ENCODE results near the gene SREBF2. TPM values are rescaled to one million over a fixed set of nuclear protein-coding genes. Genes with fewer than 3 reads are reported as not detected.

Gene SREBF2
- total RNA-seq, 1 donor from 2014 or later, result 119 TPM

DNA sequence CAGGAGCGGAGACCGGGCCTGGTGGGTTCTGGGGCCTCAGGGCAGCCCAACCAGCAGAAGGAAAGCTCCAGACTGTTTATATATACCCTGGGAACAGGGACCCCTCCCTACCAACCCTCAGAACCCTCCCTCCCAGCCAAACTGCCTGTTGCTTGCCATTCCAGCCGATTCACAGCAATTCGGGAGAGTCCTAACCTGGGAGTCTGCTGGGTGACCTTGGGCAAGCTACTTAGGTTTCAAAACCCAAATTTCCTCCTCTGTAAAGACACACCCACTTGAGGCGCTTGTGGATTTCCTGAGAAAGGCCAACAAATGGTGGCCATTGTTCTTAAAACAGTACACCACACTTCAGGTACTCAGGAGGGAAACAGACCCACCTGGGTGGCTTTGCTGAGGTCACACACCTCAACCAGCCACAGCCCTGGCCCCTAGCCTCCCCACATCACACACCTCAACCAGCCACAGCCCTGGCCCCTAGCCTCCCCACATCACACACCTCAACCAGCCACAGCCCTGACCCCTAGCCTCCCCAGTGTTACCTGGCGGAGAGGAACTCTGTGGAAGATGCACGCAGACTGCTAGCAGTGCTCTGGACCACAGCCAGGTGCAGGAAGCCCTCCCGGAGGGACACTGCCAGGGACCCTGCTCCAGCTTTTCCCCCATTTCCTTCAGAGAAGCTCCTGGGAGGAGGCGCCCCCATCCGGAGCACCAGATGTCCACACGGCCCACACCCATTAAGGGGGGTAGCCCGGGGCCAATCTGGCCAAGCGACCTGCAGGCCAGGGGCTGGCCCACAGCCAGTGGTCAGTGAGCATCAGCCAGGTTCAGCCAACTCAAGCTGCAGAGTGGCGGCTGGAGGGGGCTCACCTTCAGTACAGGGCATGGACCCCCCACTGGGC, 75.8 kb downstream of the SREBF2 start:
- H3K36me3 Mint-ChIP-seq (ENCODE audit: unreplicated experiment), result peaks cover 15% of the 10 kb centered on the region
- no peak overlapping the region for H3K27ac Mint-ChIP-seq (ENCODE audit: unreplicated experiment)
- H3K4me3 Mint-ChIP-seq (ENCODE audit: unreplicated experiment), result no peak overlapping the region
- H3K4me1 Mint-ChIP-seq (ENCODE audit: unreplicated experiment), result peaks cover 13% of the 10 kb centered on the region
- peaks cover 23% of the 10 kb centered on the region for H3K27me3 Mint-ChIP-seq (ENCODE audit: unreplicated experiment)
- TF ChIP-seq, protein P1, sequence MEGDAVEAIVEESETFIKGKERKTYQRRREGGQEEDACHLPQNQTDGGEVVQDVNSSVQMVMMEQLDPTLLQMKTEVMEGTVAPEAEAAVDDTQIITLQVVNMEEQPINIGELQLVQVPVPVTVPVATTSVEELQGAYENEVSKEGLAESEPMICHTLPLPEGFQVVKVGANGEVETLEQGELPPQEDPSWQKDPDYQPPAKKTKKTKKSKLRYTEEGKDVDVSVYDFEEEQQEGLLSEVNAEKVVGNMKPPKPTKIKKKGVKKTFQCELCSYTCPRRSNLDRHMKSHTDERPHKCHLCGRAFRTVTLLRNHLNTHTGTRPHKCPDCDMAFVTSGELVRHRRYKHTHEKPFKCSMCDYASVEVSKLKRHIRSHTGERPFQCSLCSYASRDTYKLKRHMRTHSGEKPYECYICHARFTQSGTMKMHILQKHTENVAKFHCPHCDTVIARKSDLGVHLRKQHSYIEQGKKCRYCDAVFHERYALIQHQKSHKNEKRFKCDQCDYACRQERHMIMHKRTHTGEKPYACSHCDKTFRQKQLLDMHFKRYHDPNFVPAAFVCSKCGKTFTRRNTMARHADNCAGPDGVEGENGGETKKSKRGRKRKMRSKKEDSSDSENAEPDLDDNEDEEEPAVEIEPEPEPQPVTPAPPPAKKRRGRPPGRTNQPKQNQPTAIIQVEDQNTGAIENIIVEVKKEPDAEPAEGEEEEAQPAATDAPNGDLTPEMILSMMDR (IDR thresholded peaks at IDR 0.05), result no peak
- H3K9me3 Mint-ChIP-seq (ENCODE audit: unreplicated experiment), result no peaks in the 10 kb centered on the region
- no peak for DNase-seq (ENCODE audit: extremely low spot score, unreplicated experiment)

DNA sequence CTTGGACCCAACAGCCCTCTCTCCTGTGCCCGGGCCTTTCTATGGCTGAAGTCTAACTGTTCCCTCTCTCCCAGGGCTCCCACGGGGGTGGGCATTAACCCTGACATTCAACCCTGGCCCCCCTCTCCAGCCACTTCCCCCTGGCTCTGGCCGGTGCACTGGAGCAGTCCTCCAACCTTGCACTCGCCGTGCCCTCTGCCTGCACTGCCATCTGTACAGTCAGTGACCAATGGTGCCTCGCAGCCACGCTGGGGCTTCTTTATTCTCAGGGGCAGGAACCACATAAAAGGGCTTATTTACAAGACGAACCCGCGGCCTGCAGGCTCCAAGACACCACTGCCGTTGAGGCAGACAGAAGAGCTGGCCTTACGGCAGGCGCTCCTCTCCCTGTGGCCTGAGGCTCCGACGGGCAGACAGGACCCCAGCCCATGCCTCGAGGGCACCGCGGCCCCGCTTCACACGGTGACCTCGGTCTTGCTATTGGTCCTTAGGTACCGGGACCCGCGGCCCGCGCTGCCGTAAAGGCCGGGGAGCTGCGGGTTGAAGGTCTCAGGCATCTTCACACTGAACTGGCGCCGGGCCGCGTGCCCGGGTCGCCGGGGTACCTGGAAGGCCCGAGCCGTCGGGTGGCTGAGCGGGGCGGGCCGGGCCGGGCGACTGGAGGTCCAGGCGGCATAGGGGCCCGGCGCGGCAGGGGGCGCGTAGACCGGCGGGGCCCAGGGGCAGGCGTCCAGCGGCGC, 76.6 kb downstream of the SREBF2 start:
- TF ChIP-seq, protein P1 (IDR thresholded peaks at IDR 0.05), result no peak
- H3K27me3 Mint-ChIP-seq (ENCODE audit: unreplicated experiment), result peaks cover 23% of the 10 kb centered on the region
- H3K36me3 Mint-ChIP-seq (ENCODE audit: unreplicated experiment), result peaks cover 10% of the 10 kb centered on the region
- H3K27ac Mint-ChIP-seq (ENCODE audit: unreplicated experiment), result no peak overlapping the region
- H3K4me1 Mint-ChIP-seq (ENCODE audit: unreplicated experiment), result peaks cover 13% of the 10 kb centered on the region
- no peaks in the 10 kb centered on the region for H3K9me3 Mint-ChIP-seq (ENCODE audit: unreplicated experiment)
- DNase-seq (ENCODE audit: extremely low spot score, unreplicated experiment), result no peak
- peak overlapping the region; percentile 32 for H3K4me3 Mint-ChIP-seq (ENCODE audit: unreplicated experiment)

DNA sequence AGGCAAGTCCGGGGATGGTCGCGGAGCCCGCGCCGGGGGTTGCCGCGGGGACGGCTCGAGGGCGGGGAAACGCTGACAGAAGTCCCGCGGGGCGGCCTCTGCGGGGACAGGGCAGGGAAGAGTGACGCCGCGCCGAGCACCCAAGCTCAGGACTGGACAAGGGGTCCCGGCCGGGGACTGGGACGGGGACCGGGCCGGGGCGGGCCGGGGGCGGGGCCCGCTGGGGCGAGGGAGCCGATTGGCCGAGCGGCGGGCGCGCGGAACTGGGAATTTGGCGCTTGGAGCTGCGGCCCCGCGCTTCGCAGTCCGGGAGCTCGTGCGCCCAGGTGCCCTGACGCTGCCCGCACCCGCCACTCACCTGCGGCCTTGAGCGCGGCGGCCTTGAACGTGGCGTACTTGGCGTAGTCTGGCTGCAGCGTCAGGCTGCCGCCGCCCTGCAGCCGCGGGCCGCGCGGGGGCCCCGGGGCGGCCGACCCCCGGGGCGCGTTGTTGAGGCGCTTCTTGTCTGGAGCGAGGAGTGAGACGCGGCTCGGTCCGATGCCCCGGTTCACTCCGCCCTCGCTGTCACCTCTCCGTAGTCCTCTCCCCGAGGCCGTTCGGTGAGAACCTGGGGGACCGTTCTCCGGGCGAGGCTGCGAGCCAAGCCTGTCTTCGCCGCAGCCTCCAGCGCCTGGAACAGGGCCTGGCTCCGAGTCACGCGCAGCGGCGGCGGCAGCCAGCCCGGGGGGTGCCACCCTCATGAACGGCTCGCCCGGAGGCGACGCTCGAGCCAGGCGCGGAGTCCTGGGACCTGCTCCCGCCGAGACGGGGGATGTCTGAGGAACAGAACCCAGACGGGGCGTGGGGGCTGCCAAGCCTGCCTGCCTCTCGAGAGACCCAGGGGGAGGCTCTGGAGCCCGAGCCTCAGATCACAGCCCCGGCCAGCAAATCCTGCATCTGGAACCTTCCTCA, 77.4 kb downstream of the SREBF2 start:
- Mint-ChIP-seq H3K9me3 (ENCODE audit: unreplicated experiment) (no peaks in the 10 kb centered on the region), H3K36me3 (ENCODE audit: unreplicated experiment) (peaks cover 9% of the 10 kb centered on the region), H3K4me1 (ENCODE audit: unreplicated experiment) (peaks cover 13% of the 10 kb centered on the region), H3K4me3 (ENCODE audit: unreplicated experiment) (peak overlapping the region; percentile 55), H3K27ac (ENCODE audit: unreplicated experiment) (no peak overlapping the region), H3K27me3 (ENCODE audit: unreplicated experiment) (peaks cover 24% of the 10 kb centered on the region)
- TF ChIP-seq, protein P1 (IDR thresholded peaks at IDR 0.05), result no peak
- no peak for DNase-seq (ENCODE audit: extremely low spot score, unreplicated experiment)

DNA sequence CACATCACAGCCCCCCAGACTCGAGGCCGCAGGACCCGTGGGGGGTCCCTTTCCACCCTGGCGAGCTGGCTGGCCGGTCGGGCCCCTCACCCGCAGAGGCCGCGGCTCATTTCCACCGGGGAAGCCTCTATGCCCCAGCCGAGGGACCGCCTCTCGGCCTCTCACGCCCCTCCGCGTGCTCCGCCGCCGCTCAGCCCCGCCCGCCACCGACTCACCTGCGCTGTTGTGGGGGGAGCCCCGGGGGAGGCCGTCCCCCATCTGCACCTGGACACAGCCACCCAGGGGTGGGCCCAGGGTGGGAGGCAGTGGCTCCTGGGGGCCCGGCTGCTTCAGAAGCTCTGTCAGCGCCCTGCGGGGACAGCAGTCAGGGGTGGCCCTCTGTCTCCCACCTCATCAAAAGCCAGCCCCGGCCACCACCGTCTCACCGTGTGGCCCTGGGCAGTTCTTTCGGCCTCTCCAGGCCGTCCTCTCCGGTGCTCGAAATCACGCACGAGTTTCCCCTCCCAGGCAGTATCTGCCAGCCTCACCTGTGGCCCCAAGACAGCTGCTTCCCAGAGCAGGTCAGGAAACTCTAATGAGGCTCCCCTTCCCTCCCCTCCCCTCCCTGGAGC, 78.2 kb downstream of the SREBF2 start:
- H3K27ac Mint-ChIP-seq (ENCODE audit: unreplicated experiment), result no peak overlapping the region
- H3K36me3 Mint-ChIP-seq (ENCODE audit: unreplicated experiment), result peaks cover 3% of the 10 kb centered on the region
- H3K4me1 Mint-ChIP-seq (ENCODE audit: unreplicated experiment), result peaks cover 17% of the 10 kb centered on the region
- DNase-seq (ENCODE audit: extremely low spot score, unreplicated experiment), result no peak
- TF ChIP-seq, protein P1 (IDR thresholded peaks at IDR 0.05), result no peak
- H3K9me3 Mint-ChIP-seq (ENCODE audit: unreplicated experiment), result no peaks in the 10 kb centered on the region
- peaks cover 32% of the 10 kb centered on the region for H3K27me3 Mint-ChIP-seq (ENCODE audit: unreplicated experiment)
- peak overlapping the region; percentile 29 for H3K4me3 Mint-ChIP-seq (ENCODE audit: unreplicated experiment)
